ENCODE results near the gene KIF21A.

KIF21A gene

GRCh38 chr12:39364196-39364595, 78.7 kb downstream of the KIF21A start:
- DNase-seq (ENCODE audit: low read depth), result no peak
- TF ChIP-seq CTCF (IDR thresholded peaks at IDR 0.05; ENCODE audit: control insufficient read depth, insufficient read depth, low read depth, low read length, missing control alignments), result no peak

GRCh38 chr12:39359645-39360044, 83.3 kb downstream of the KIF21A start:
- TF ChIP-seq CTCF (IDR thresholded peaks at IDR 0.05; ENCODE audit: control insufficient read depth, insufficient read depth, low read depth, low read length, missing control alignments), result no peak
- no peak overlapping the region for H3K4me3 ChIP-seq (ENCODE audit: control insufficient read depth, low read depth, low read length)
- no peak for DNase-seq (ENCODE audit: low read depth)

More at GRCh38 chr12:39364196-39364595, 78.7 kb downstream of the KIF21A start:
- no peak overlapping the region for H3K4me3 ChIP-seq (ENCODE audit: control insufficient read depth, low read depth, low read length)

- H3K4me3 ChIP-seq (ENCODE audit: control insufficient read depth, low read depth, low read length), result no peak overlapping the region
- DNase-seq (ENCODE audit: low read depth), result no peak
- no peak for TF ChIP-seq CTCF (IDR thresholded peaks at IDR 0.05; ENCODE audit: control insufficient read depth, insufficient read depth, low read depth, low read length, missing control alignments)
These were observed 85.9 kb downstream of the KIF21A start for GRCh38 chr12:39357041-39357440.

DNA sequence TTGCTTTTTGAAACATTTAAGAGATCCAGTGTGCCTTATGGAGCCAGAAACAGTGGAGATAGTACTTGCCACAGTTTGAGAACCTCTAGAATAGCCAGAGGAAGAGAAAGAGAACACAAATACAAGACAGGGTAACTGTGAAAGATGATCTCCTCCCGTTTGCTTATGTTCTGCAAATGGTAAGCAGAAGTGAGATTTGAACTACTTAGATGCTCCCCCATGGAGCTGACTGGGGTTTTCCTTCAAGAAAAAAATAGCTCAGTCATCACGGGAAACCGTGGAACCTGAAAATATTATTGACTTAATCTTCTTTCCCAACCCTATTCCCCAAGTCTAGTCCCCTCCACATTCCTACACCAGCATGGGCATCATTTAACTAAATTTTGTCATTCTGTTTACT, 87.1 kb downstream of the KIF21A start:
- no peak overlapping the region for H3K4me3 ChIP-seq (ENCODE audit: control insufficient read depth, low read depth, low read length)
- no peak for DNase-seq (ENCODE audit: low read depth)
- no peak for TF ChIP-seq CTCF (IDR thresholded peaks at IDR 0.05; ENCODE audit: control insufficient read depth, insufficient read depth, low read depth, low read length, missing control alignments)

GRCh38 chr12:39354955-39355354, 88.0 kb downstream of the KIF21A start:
- DNase-seq (ENCODE audit: low read depth), result no peak
- no peak for TF ChIP-seq CTCF (IDR thresholded peaks at IDR 0.05; ENCODE audit: control insufficient read depth, insufficient read depth, low read depth, low read length, missing control alignments)
- H3K4me3 ChIP-seq (ENCODE audit: control insufficient read depth, low read depth, low read length), result no peak overlapping the region

DNA sequence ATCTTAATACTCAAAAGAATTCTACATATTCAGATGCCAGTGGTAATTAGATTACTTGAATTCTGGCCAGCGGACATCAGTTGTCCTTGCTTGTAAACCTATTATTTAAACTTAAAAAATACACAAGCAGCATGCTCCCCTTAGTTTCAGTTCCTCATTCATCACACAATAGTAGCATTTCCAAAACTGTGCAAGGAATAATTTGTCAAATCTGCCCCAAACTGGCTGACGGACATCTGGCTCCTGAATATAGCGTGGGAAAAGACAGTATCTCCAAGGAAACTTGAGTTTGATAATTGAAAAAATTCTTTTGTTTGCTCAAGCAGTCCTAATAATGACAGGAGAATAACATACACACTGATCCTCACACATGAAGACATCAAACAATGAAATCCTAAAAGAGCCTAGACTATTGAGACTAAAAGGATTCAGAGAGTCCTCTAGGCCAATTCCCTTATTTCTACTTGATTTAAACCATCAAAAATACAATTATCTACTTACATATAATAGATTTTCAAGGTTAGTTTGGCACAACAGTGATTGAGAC, 90.4 kb downstream of the KIF21A start:
- DNase-seq (ENCODE audit: low read depth), result no peak
- no peak for TF ChIP-seq CTCF (IDR thresholded peaks at IDR 0.05; ENCODE audit: control insufficient read depth, insufficient read depth, low read depth, low read length, missing control alignments)
- no peak overlapping the region for H3K4me3 ChIP-seq (ENCODE audit: control insufficient read depth, low read depth, low read length)

DNA sequence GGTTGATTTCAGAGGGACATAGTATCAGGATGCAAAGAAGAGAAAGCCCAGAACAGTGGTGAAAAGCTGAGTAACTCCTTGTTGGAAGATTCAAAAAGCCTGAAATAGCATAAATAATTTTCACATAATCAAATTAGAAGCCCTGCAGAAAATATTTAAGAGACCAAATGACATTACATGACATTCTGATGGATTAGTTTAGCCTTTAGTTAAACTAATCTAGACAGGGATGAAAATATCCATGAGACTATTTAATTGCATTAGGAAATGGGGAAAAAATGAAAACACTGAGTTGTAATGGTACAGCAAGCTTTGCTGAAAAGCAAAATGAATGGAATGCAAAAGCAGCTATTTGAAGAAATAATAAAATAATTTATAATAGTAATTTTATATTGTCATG, 91.8 kb downstream of the KIF21A start:
- no peak overlapping the region for H3K4me3 ChIP-seq (ENCODE audit: control insufficient read depth, low read depth, low read length)
- DNase-seq (ENCODE audit: low read depth), result no peak
- TF ChIP-seq CTCF (IDR thresholded peaks at IDR 0.05; ENCODE audit: control insufficient read depth, insufficient read depth, low read depth, low read length, missing control alignments), result no peak

Data from AG09309 (cell line).